ENCODE results near the gene TATDN2. TPM values are rescaled to one million over a fixed set of nuclear protein-coding genes. Genes with fewer than 3 reads are reported as not detected.

The TATDN2 gene
- total and polyA plus RNA-seq, 10 donors: 15.4 to 56.1 (median 36.0) TPM

DNA sequence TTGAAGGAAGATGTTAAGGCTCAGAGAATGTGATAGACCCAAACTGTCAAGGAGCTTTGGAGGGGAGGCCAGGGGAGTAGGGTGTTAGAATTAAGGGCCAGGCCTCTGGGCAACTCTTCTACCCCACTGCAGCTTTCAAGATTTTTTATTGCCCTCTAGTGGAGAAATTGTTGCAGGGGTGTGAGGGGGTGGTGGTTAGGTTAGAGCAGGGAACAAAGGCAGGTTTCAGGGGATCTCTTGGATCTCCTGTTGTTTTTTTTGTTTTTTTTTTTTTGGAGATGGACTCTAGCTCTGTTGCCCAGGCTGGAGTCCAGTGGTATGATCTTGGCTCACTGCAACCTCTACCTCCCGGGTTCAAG is 74.1 kb downstream of the TATDN2 start:
- intact Hi-C loops (cut with DNase I; ENCODE audit: low total_unique reads): no loop called here
- H3K9me3 ChIP-seq: no peaks in the 10 kb centered on the region
- H3K4me3 ChIP-seq: no peak overlapping the region
- WGBS, 5 donors: 89 to 95% (median 91%) methylated on average over 1 of the region's 1 CpG
- TF ChIP-seq, protein P1, sequence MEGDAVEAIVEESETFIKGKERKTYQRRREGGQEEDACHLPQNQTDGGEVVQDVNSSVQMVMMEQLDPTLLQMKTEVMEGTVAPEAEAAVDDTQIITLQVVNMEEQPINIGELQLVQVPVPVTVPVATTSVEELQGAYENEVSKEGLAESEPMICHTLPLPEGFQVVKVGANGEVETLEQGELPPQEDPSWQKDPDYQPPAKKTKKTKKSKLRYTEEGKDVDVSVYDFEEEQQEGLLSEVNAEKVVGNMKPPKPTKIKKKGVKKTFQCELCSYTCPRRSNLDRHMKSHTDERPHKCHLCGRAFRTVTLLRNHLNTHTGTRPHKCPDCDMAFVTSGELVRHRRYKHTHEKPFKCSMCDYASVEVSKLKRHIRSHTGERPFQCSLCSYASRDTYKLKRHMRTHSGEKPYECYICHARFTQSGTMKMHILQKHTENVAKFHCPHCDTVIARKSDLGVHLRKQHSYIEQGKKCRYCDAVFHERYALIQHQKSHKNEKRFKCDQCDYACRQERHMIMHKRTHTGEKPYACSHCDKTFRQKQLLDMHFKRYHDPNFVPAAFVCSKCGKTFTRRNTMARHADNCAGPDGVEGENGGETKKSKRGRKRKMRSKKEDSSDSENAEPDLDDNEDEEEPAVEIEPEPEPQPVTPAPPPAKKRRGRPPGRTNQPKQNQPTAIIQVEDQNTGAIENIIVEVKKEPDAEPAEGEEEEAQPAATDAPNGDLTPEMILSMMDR (IDR thresholded peaks at IDR 0.05 in 8 of 11, conservative IDR thresholded peaks at IDR 0.05 in 3 of 11): peak in 7 of 11 experiments; percentile 23 to 50 (median 30)
- TF ChIP-seq POLR2AphosphoS5 (IDR thresholded peaks at IDR 0.05): no peak
- H3K27ac ChIP-seq: no peak overlapping the region
- H3K36me3 ChIP-seq: peaks cover 0 to 20% (median 15%) of the 10 kb centered on the region in 6 donors
- H3K4me1 ChIP-seq: peaks cover 7 to 42% (median 36%) of the 10 kb centered on the region in 6 donors
- no peak for DNase-seq
- H3K27me3 ChIP-seq (replicated peaks in 1 of 7): peaks cover 0 to 7% (median 0%) of the 10 kb centered on the region in 7 donors

DNA sequence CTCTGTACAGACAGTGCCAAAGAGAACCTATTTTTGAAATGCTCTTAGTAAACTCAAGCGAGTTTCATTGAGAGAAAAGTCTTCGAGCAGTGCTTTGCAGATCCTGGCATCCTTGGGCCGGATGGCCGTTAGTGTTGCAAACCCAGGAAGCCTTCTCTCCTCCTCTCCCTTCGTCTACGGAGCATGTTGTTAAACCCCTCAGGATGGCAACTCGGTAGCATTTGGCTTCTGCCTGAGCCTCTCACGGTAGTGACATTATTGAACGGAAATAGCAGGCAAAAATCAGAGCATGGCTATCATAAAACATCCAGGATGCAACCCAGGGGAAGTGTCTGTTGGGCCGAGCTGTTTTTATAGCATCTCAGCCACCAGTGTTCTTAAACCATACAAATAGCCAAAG is 79.3 kb downstream of the TATDN2 start:
- H3K27me3 ChIP-seq (replicated peaks in 1 of 7): peaks cover 0 to 40% (median 0%) of the 10 kb centered on the region in 7 donors
- intact Hi-C loops (cut with DNase I; ENCODE audit: low total_unique reads): no loop called here
- H3K9me3 ChIP-seq: no peaks in the 10 kb centered on the region
- H3K4me3 ChIP-seq: no peak overlapping the region
- DNase-seq: peak; percentile 41
- 66 to 81% (median 67%) methylated on average over 10 of the region's 10 CpGs for WGBS, 5 donors
- no peaks in the 10 kb centered on the region for H3K36me3 ChIP-seq
- no peak for TF ChIP-seq POLR2A (IDR thresholded peaks at IDR 0.05)
- TF ChIP-seq, protein P1 (IDR thresholded peaks at IDR 0.05 in 8 of 11, conservative IDR thresholded peaks at IDR 0.05 in 3 of 11): no peak
- TF ChIP-seq POLR2AphosphoS5 (IDR thresholded peaks at IDR 0.05): no peak
- H3K4me1 ChIP-seq: no peaks in the 10 kb centered on the region
- H3K27ac ChIP-seq: no peak overlapping the region

DNA sequence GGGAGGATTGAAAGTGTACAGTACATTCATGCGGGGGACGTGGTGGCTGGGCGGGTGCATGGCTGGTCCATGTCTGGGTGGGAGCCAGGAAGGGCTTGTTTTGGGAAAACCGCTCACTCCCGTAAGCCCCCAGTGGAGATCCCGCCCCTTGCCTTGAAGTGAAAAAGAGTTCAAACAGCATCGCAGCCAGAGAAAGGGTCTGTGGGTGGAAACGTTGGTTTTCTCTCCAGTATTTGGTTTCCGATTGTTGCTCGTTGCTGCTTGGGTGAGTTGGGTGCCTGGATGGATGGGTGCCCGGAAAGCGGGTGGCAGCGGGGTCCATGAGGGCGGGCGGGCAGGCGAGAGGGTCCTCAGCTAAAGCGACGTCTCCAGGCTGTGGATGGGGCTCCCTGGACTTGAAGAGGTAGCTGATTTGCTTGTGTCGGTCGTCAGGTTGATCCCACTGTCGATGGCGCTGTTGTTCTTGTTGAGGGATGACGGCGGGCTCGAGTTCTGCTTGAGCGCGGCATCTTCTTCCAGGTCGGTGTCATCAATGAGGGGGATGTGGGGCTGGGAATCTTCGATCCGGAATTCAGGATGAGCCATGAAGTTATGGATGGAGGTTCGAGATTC is 80.3 kb downstream of the TATDN2 start:
- Histone ChIP-seq H3K36me3 (no peaks in the 10 kb centered on the region), H3K4me3 (no peak overlapping the region), H3K9me3 (no peaks in the 10 kb centered on the region), H3K27me3 (replicated peaks in 1 of 7) (peaks cover 0 to 40% (median 0%) of the 10 kb centered on the region in 7 donors), H3K4me1 (peaks cover 0 to 6% (median 0%) of the 10 kb centered on the region in 6 donors), H3K27ac (no peak overlapping the region)
- TF ChIP-seq POLR2A (IDR thresholded peaks at IDR 0.05) (no peak), POLR2AphosphoS5 (IDR thresholded peaks at IDR 0.05) (no peak)
- TF ChIP-seq, protein P1 (IDR thresholded peaks at IDR 0.05 in 8 of 11, conservative IDR thresholded peaks at IDR 0.05 in 3 of 11): no peak
- peak; percentile 37 for DNase-seq
- intact Hi-C loops (cut with DNase I; ENCODE audit: low total_unique reads): no loop called here
- 46 to 66% (median 52%) methylated on average over 30 to 31 of the region's 31 CpGs for WGBS, 5 donors

DNA sequence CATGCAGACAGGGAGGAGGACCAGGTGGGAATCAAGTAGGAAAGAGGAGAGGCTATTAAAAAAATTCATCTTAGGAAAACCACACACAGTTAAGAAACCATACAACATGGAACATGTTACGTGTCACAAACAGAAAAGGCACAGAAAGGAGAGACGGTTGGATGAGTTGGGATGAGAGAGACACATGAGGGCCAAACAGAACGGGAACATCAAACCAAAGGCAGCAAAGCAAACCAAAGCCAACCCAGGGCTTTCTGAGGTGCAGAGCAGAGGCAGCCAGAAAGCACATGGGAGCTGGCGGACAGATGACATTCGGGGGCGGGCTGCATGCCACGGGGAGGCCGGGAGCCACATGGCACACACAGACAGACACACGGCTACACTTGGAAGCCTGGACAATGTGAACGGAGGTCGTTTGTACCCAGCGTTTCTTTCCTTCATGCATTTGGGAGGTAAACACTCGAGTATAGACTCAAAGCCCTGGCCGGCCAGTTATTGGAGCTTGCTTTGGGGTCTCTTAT is 81.3 kb downstream of the TATDN2 start:
- no peaks in the 10 kb centered on the region for H3K36me3 ChIP-seq
- no peak overlapping the region for H3K4me3 ChIP-seq
- H3K27ac ChIP-seq: no peak overlapping the region
- H3K4me1 ChIP-seq: peaks cover 0 to 6% (median 0%) of the 10 kb centered on the region in 6 donors
- intact Hi-C loops (cut with DNase I; ENCODE audit: low total_unique reads): no loop called here
- peaks cover 0 to 40% (median 0%) of the 10 kb centered on the region in 7 donors for H3K27me3 ChIP-seq (replicated peaks in 1 of 7)
- TF ChIP-seq POLR2AphosphoS5 (IDR thresholded peaks at IDR 0.05) (no peak), POLR2A (IDR thresholded peaks at IDR 0.05) (no peak)
- TF ChIP-seq, protein P1 (IDR thresholded peaks at IDR 0.05 in 8 of 11, conservative IDR thresholded peaks at IDR 0.05 in 3 of 11): no peak
- H3K9me3 ChIP-seq: no peaks in the 10 kb centered on the region
- DNase-seq: no peak
- WGBS, 5 donors: 80 to 91% (median 85%) methylated on average over 14 of the region's 14 CpGs

Data from spleen (tissue), 11 donors.